Measurements from ENCODE around the gene EVC. TPM values are rescaled to one million over a fixed set of nuclear protein-coding genes. Genes with fewer than 3 reads are reported as not detected.

EVC gene
- total RNA-seq, 2 donors from 2014 or later = 7.2 TPM; not detected in 1

DNA sequence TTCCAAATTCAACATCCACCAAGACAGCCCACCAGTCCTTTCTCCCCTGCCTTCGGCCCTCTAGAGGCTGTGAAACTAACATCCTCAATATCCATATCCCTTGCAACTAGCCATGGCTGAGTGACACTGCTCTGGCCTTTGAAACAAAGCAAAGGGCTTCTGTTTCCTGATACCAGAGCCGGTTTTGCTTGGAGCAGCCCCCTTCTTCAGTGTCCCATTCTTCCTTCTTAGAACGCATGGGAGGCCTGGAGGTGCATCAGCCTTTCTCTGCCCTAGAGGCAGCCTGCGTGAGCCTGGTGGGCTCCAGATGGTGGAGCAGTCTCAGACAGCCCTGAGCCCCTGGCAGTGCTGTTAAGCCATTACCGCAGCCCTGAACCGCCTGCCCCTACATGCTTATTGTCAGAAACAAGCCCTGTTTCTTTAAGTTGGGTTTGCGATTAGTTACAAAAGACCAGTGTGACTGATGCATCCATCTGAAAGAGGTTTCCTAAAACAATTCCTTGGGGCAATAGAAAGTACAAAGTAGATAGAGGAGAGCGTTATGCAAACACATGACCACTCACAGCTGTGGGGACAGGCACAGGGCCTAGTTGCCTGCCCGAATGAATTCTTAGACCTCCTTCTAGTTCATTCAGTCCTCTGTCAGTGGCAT lies 74.1 kb downstream of the EVC start:
- no peak for DNase-seq (ENCODE audit: low spot score)
- no peaks in the 10 kb centered on the region for H3K4me1 Mint-ChIP-seq (ENCODE audit: low read depth in 2 of 2)
- H3K27ac Mint-ChIP-seq = no peak overlapping the region
- H3K4me3 Mint-ChIP-seq = no peak overlapping the region
- peaks cover 0 to 3% of the 10 kb centered on the region in 2 donors for H3K27me3 Mint-ChIP-seq
- no peak for ATAC-seq
- no peaks in the 10 kb centered on the region for H3K9me3 Mint-ChIP-seq
- H3K36me3 Mint-ChIP-seq = no peaks in the 10 kb centered on the region

DNA sequence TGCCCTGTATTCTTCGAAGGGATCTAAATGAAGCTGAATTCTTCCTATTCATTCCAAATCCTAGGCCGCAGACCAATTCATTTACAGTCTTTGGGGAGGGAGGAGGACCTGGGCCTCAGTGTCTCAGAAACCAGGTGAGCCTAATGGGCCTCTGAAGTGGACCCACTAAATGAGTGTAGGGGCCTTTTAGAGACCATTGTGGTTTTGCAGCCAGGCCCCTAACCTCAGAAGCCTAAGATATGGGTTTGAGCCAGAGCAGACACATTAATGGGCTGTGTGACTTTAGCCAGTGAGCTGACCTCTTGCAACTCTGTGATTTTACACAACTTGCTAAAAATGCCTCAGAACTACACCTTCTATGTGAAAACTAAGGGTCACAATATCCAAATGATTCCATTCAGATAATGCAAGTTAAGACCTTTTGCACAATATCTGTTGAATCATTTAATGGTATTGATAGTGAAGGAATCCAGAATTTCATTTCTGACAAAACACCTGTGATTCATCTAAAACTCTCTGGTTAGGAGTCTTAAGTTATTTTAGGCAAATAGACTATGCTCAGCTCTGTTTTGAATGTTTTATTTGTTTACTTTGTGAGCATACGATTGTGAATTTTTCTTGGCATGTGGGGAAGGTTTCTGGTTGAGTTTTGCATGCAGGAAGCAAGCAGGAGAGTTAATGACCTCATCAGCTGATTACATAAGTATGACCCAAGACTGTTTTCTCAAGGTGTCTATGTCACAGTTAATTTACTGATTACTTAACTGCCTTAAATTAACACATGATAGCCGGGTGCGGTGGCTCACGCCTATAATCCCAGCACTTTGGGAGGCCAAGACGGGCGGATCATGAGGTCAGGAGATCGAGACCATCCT lies 75.0 kb downstream of the EVC start:
- no peaks in the 10 kb centered on the region for H3K9me3 Mint-ChIP-seq
- no peaks in the 10 kb centered on the region for H3K4me1 Mint-ChIP-seq (ENCODE audit: low read depth in 2 of 2)
- no peak overlapping the region for H3K4me3 Mint-ChIP-seq
- no peaks in the 10 kb centered on the region for H3K36me3 Mint-ChIP-seq
- peaks cover 0 to 3% of the 10 kb centered on the region in 2 donors for H3K27me3 Mint-ChIP-seq
- DNase-seq (ENCODE audit: low spot score) (no peak), ATAC-seq (no peak)
- H3K27ac Mint-ChIP-seq = no peak overlapping the region

DNA sequence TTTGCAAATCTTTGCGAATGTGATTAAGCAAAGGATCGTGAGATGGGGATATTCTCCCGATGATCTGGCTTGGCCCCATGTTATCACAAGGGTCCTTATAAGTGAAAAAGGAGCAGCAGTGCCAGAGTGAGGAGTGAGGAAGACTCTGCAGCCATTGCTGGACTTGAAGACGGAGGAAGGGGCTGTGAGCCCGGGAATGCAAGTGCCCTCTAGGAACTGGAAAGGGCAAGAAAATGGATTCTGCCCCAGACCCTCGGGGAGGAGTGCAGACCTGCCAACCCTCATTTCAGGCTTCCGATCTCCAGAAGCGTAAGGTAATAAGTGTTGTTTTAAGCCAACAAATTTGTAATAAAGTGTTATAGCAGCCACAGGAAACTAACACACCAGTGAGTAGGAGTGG lies 76.3 kb downstream of the EVC start:
- ATAC-seq = no peak
- Mint-ChIP-seq H3K36me3 (no peaks in the 10 kb centered on the region), H3K4me1 (ENCODE audit: low read depth in 2 of 2) (no peaks in the 10 kb centered on the region), H3K4me3 (no peak overlapping the region), H3K27me3 (peaks cover 0 to 3% of the 10 kb centered on the region in 2 donors), H3K9me3 (no peaks in the 10 kb centered on the region), H3K27ac (no peak overlapping the region)
- no peak for DNase-seq (ENCODE audit: low spot score)

DNA sequence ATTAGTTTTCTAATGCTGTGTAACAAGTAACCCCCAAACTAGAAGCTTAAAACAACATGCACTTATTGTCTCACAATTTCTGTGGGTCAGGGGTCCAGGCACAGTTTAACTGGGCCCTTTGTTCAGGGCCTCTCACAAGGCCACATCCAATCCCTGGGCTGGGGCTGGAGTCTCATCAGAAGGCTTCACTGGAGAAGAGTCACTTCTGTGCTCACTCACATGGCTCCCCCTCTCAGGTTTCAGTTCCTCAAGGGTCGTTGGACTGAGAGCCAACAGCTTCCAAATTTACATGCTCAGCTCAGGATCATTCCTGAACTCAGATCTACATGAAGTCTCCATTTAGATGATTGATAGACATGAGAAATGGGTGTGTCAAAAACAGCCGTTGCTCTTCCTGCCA lies 77.1 kb downstream of the EVC start:
- Mint-ChIP-seq H3K9me3 (no peaks in the 10 kb centered on the region), H3K4me3 (no peak overlapping the region), H3K4me1 (ENCODE audit: low read depth in 2 of 2) (no peaks in the 10 kb centered on the region), H3K27me3 (peaks cover 0 to 3% of the 10 kb centered on the region in 2 donors), H3K36me3 (no peaks in the 10 kb centered on the region), H3K27ac (no peak overlapping the region)
- ATAC-seq (no peak), DNase-seq (ENCODE audit: low spot score) (no peak)

DNA sequence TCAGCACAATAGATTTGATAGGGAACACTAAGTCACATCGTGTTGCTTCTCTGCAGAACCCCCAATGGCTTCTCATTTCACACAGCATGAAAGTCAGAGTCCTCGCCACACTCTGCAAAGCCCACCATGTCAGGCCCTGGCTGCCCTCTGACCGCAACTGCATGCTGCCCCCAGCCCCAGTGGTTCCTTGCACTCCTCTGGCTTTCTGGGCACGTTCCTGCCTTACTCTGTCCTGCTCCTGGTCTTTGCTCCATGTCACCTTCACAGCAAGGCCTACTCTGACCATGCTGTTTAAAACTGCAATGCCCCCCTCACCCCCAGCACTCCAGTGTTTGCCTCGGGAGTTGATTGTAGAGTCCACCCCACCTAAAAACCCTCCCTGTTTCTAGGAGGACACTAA lies 78.1 kb downstream of the EVC start:
- no peaks in the 10 kb centered on the region for H3K9me3 Mint-ChIP-seq
- no peaks in the 10 kb centered on the region for H3K36me3 Mint-ChIP-seq
- peaks cover 0 to 3% of the 10 kb centered on the region in 2 donors for H3K27me3 Mint-ChIP-seq
- H3K27ac Mint-ChIP-seq = no peak overlapping the region
- ATAC-seq (peak in 1 of 2 donors; percentile 30), DNase-seq (ENCODE audit: low spot score) (no peak)
- no peak overlapping the region for H3K4me3 Mint-ChIP-seq
- H3K4me1 Mint-ChIP-seq (ENCODE audit: low read depth in 2 of 2) = no peaks in the 10 kb centered on the region

DNA sequence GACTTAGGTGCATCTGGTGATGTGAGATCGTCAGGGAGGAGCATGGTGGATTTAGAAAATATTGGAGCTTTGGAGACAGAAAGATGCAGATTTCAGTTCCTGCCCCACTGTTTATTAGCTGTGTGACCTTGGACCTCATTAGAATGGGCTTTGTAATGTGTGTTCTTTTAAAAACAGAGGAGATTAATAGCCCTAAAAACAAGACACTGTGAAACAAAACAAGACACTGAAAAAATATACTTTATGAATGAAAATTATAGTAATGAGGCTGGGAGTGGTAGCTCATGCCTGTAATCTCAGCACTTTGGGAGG lies 79.5 kb downstream of the EVC start:
- no peaks in the 10 kb centered on the region for H3K36me3 Mint-ChIP-seq
- H3K27me3 Mint-ChIP-seq = peaks cover 0 to 3% of the 10 kb centered on the region in 2 donors
- H3K27ac Mint-ChIP-seq = no peak overlapping the region
- no peaks in the 10 kb centered on the region for H3K4me1 Mint-ChIP-seq (ENCODE audit: low read depth in 2 of 2)
- no peaks in the 10 kb centered on the region for H3K9me3 Mint-ChIP-seq
- ATAC-seq (no peak), DNase-seq (ENCODE audit: low spot score) (no peak)
- no peak overlapping the region for H3K4me3 Mint-ChIP-seq

DNA sequence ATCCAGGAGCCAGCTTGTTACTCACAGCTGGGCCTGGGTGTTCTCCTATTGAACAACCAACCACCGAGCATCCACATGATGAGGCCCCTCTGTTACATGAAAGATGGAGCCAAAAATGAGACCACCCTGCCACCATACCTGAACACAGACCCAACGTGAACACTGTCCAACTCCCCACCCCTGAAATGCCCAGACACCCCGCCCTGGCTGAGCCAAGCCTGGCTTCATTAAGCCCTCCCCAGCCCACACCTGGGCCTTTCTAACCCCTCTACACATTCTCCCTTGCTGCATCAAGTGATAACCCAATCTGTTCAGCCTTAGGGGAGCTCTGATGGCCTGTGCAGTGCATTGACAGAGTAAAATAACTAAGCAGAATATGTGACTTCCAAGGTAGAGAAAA lies 80.7 kb downstream of the EVC start:
- peak; percentile 24 to 55 for ATAC-seq
- Mint-ChIP-seq H3K4me3 (no peak overlapping the region), H3K27ac (no peak overlapping the region), H3K36me3 (no peaks in the 10 kb centered on the region), H3K27me3 (peaks cover 0 to 7% of the 10 kb centered on the region in 2 donors), H3K4me1 (ENCODE audit: low read depth in 2 of 2) (no peaks in the 10 kb centered on the region), H3K9me3 (no peaks in the 10 kb centered on the region)
- no peak for DNase-seq (ENCODE audit: low spot score)

DNA sequence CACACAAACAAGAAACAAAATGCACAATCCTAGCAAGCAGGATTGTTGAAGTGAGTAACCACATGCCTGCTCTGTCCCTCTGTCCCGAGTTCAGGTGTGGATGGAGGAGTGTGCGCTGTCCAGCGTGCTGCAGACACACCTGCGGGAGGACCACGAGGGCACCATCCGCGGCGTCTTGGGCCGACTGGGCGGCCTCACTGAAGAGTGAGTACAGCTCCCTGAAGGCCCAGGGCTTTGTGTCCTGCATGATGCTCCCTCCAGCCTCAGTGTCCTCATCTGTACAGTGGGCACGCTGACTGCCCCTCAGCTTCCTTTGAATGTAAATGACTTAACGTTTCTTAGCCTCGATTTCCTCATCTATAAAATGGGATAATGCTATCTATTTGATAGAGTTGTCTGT lies 82.5 kb downstream of the EVC start:
- peaks cover 0 to 6% of the 10 kb centered on the region in 2 donors for H3K27me3 Mint-ChIP-seq
- ATAC-seq = no peak
- H3K36me3 Mint-ChIP-seq = no peaks in the 10 kb centered on the region

DNA sequence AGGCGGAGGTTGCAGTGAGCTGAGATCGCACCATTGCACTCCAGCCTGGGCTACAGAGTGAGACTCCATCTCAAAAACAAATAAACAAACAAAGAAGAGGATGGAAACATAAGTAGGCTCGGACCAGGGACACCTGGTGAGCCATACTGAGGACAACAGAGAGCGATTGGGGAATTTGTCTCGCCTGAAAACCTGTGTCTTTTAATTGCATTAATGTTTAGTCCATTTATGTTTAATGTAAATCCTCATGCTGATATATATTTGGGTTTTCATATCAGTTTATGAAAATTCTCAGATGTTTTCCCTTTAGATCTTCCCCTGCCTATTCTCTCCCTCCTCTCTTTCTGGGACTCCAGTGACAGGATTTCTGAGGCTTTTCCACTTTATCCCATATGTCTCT lies 84.6 kb downstream of the EVC start:
- ATAC-seq = no peak
- Mint-ChIP-seq H3K4me3 (no peak overlapping the region), H3K4me1 (ENCODE audit: low read depth in 2 of 2) (no peaks in the 10 kb centered on the region), H3K27me3 (peaks cover 0 to 6% of the 10 kb centered on the region in 2 donors), H3K36me3 (no peaks in the 10 kb centered on the region), H3K9me3 (no peaks in the 10 kb centered on the region), H3K27ac (no peak overlapping the region)
- no peak for DNase-seq (ENCODE audit: low spot score)

More for the DNA sequence above, 82.5 kb downstream of the EVC start:
- Mint-ChIP-seq H3K9me3 (no peaks in the 10 kb centered on the region), H3K27ac (no peak overlapping the region), H3K4me1 (ENCODE audit: low read depth in 2 of 2) (no peaks in the 10 kb centered on the region), H3K4me3 (no peak overlapping the region)
- DNase-seq (ENCODE audit: low spot score) = no peak

DNA sequence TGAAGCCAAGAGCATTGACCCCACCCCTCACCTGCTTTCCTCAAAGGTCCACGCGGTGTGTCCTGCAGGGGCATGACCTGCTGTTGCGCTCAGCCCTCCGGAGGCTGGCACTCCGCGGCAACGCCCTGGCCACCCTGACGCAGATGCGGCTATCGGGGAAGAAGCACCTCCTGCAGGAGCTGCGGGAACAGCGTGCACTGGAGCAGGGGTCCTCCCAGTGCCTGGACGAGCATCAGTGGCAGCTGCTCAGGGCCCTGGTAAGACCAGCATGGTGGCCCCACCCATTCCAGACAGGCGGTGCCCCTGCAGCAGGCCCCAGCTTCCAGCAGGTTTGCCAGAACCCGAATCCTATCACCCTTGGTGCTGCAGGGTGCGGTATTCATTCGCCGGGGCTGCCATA lies 86.0 kb downstream of the EVC start:
- Mint-ChIP-seq H3K27me3 (peaks cover 0 to 6% of the 10 kb centered on the region in 2 donors), H3K4me3 (no peak overlapping the region), H3K36me3 (no peaks in the 10 kb centered on the region), H3K9me3 (no peaks in the 10 kb centered on the region), H3K27ac (no peak overlapping the region), H3K4me1 (ENCODE audit: low read depth in 2 of 2) (no peaks in the 10 kb centered on the region)
- ATAC-seq (peak in 1 of 2 donors; percentile 17), DNase-seq (ENCODE audit: low spot score) (no peak)

DNA sequence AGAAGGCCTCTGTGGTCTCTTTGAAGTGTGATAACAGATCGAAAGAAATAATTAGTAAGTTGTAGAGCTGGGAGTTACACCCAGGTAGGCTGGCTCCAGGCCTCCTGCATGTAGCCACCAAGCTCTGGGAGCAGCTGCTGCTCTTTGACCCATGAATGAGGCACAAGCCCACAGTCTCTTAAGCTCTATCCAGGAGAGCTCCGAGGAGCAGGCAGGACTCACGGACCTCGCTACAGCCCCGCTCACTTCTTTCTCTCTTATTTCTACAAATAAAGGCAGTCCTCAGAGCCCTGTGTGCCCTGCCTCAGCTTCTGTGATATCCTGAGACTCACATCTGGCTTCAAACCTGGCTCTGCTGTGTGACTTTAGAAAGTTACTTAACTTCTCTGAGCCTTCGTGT lies 86.9 kb downstream of the EVC start:
- Mint-ChIP-seq H3K36me3 (no peaks in the 10 kb centered on the region), H3K27ac (no peak overlapping the region), H3K27me3 (peaks cover 0 to 6% of the 10 kb centered on the region in 2 donors), H3K9me3 (no peaks in the 10 kb centered on the region), H3K4me1 (ENCODE audit: low read depth in 2 of 2) (no peaks in the 10 kb centered on the region), H3K4me3 (no peak overlapping the region)
- no peak for DNase-seq (ENCODE audit: low spot score)
- no peak for ATAC-seq

DNA sequence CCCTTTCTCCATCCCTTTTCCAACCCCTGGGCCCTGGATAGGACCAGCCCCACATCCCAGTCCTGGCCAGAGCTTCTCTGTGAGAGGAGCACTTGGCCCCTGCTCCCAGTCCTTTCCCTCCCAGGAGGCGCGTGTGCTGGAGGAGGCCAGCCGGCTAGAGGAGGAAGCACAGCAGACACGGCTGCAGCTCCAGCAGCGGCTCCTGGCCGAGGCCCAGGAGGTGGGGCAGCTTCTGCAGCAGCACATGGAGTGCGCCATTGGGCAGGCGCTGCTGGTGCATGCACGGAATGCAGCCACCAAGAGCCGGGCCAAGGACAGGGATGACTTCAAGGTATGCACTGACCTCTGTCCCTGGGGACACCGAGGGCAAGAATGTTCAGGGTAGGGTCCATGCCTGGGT lies 87.5 kb downstream of the EVC start:
- H3K27ac Mint-ChIP-seq = no peak overlapping the region
- H3K36me3 Mint-ChIP-seq = no peaks in the 10 kb centered on the region
- DNase-seq (ENCODE audit: low spot score) (no peak), ATAC-seq (no peak)
- no peak overlapping the region for H3K4me3 Mint-ChIP-seq
- peaks cover 0 to 6% of the 10 kb centered on the region in 2 donors for H3K27me3 Mint-ChIP-seq
- H3K9me3 Mint-ChIP-seq = no peaks in the 10 kb centered on the region
- no peaks in the 10 kb centered on the region for H3K4me1 Mint-ChIP-seq (ENCODE audit: low read depth in 2 of 2)

DNA sequence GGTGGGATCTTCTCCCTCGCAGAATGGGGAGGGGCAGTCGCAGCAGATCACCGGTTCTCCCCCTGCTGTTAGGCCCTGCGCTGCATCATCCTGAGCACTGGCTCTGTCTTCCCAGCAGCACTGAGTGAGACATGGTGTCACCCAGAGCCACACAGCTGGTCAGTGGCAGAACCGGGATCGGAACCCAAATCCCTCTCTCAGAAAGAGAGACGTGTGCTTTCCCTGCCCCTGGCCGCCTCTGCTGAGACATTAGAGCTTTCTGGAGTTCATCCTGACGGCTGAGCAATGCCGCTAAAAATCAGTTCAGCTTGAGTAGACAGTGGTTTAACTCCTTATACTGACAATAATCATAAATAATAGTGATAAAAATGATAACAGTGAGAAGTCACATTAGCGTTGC lies 87.9 kb downstream of the EVC start:
- Mint-ChIP-seq H3K4me3 (no peak overlapping the region), H3K27me3 (peaks cover 0 to 6% of the 10 kb centered on the region in 2 donors), H3K36me3 (no peaks in the 10 kb centered on the region), H3K4me1 (ENCODE audit: low read depth in 2 of 2) (no peaks in the 10 kb centered on the region), H3K9me3 (no peaks in the 10 kb centered on the region), H3K27ac (no peak overlapping the region)
- ATAC-seq (no peak), DNase-seq (ENCODE audit: low spot score) (no peak)

DNA sequence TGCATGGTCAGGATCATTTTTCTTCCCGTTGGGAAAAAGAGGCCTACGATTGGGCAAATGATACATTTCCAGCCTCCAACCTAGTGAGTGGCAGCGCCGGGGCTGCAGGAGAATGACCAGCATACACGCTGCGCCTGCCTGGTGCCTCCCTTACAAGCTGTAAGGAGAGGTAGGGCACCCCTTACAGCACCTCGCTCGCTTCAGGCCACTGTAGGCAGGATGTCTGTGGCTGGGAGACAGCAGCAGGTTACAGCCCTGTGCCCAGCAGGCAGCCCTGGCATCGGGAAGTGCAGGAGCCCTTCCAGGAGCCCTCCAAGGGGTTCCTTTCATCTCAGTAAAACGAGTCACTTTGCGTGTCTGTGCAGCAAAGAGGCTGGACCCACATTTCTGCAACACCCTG lies 88.4 kb downstream of the EVC start:
- Mint-ChIP-seq H3K27ac (no peak overlapping the region), H3K4me1 (ENCODE audit: low read depth in 2 of 2) (no peaks in the 10 kb centered on the region), H3K36me3 (no peaks in the 10 kb centered on the region), H3K4me3 (no peak overlapping the region), H3K9me3 (no peaks in the 10 kb centered on the region), H3K27me3 (peaks cover 0 to 6% of the 10 kb centered on the region in 2 donors)
- ATAC-seq (no peak), DNase-seq (ENCODE audit: low spot score) (no peak)

Data from natural killer cell treated with Interleukin-12 subunit alpha and Interleukin-12 subunit beta and Interleukin-15 and Interleukin-18, amount 100 ng/mL, for 72 hours (primary cell).